GM18951 (cell line): ENCODE results near the gene PSMB11.
A peak's percentile ranks its signal among the peaks of the same experiment; 100 is the strongest.

Experiments
- POLR2A ChIP-seq: IDR thresholded peaks from 4 replicates; pipeline ENCODE4 v1.6.1; 2011; ENCODE audit warnings: mild to moderate bottlenecking; ENCODE audit not compliant: insufficient read length, insufficient read depth; ENCODE audit errors: extremely low read depth
- in situ Hi-C: fragments of 300-500 bp; cut with MboI; formaldehyde crosslinking; loops from one replicate; pipeline ENCODE4 v1.12.0; 2022; ENCODE audit warnings: low sequenced_read_pairs, mixed read lengths, inconsistent platforms; ENCODE audit not compliant: unreplicated experiment

Gene PSMB11

GRCh38 chr14:23055147-23055550 lies 13.1 kb downstream of the PSMB11 start:
- TF ChIP-seq POLR2A: no peak
- in situ Hi-C loops: loop anchor here (25.0 kb wide), 1 partner anchor 493 kb away; no protein-coding TSS in a partner anchor

GRCh38 chr14:23055621-23056144 lies 13.7 kb downstream of the PSMB11 start:
- in situ Hi-C loops: loop anchor here (25.0 kb wide), 1 partner anchor 493 kb away; no protein-coding TSS in a partner anchor
- no peak for TF ChIP-seq POLR2A

GRCh38 chr14:23056145-23056955 lies 14.3 kb downstream of the PSMB11 start:
- no peak for TF ChIP-seq POLR2A
- in situ Hi-C loops: loop anchor here (25.0 kb wide), 1 partner anchor 494 kb away; no protein-coding TSS in a partner anchor

GRCh38 chr14:23056956-23057756 lies 15.1 kb downstream of the PSMB11 start, which contains the start of gene CDH24:
CDH24 (minus strand) TSS chr14:23057520; CDS start chr14:23055733, 1,787 bp downstream.
- TF ChIP-seq POLR2A: peak; percentile 32
- in situ Hi-C loops: loop anchor here (25.0 kb wide), 1 partner anchor 495 kb away; no protein-coding TSS in a partner anchor

GRCh38 chr14:23057757-23058653 lies 16.0 kb downstream of the PSMB11 start:
- peak; percentile 22 for TF ChIP-seq POLR2A
- in situ Hi-C loops: loop anchor here (25.0 kb wide), 1 partner anchor 496 kb away; no protein-coding TSS in a partner anchor

GRCh38 chr14:23058654-23059504 lies 16.9 kb downstream of the PSMB11 start:
- no peak for TF ChIP-seq POLR2A
- in situ Hi-C loops: loop anchor here (25.0 kb wide), 1 partner anchor 497 kb away; no protein-coding TSS in a partner anchor

- in situ Hi-C loops: loop anchor here (25.0 kb wide), 1 partner anchor 498 kb away; no protein-coding TSS in a partner anchor
- TF ChIP-seq POLR2A: no peak
Observed at GRCh38 chr14:23060536-23061260, 18.7 kb downstream of the PSMB11 start.

- in situ Hi-C loops: loop anchor here (25.0 kb wide), 1 partner anchor 500 kb away; no protein-coding TSS in a partner anchor
- no peak for TF ChIP-seq POLR2A
Observed at GRCh38 chr14:23062002-23062401, 20.0 kb downstream of the PSMB11 start.

GRCh38 chr14:23063601-23064000 lies 21.6 kb downstream of the PSMB11 start:
- in situ Hi-C loops: loop anchor here (25.0 kb wide), 1 partner anchor 501 kb away; no protein-coding TSS in a partner anchor
- no peak for TF ChIP-seq POLR2A

- in situ Hi-C loops: loop anchor here (25.0 kb wide), 1 partner anchor 504 kb away; no protein-coding TSS in a partner anchor
- TF ChIP-seq POLR2A: no peak
Observed at GRCh38 chr14:23066368-23066767, 24.4 kb downstream of the PSMB11 start.

GRCh38 chr14:23066855-23067744 lies 25.1 kb downstream of the PSMB11 start:
- TF ChIP-seq POLR2A: no peak
- in situ Hi-C loops: loop anchor here (25.0 kb wide), 1 partner anchor 505 kb away; no protein-coding TSS in a partner anchor
